Endothelial cell of umbilical vein (primary cell): Measurements from ENCODE around the gene HBE1. TPM values are rescaled to one million over a fixed set of nuclear protein-coding genes. Genes with fewer than 3 reads are reported as not detected.
A peak's percentile ranks its signal among the peaks of the same experiment; 100 is the strongest.
"Not testable (repeated sequence)": the region's sequence is repeated elsewhere in the genome, so short reads cannot be mapped to it uniquely, and the experiment has no call there.

Experiments used
- BruUV-seq: library from RNA; stranded (reverse); fragments of 400-500 nt; replicated peaks from 2 replicates; lab custom pipeline; 2021; lab: Mats Ljungman, UMichigan
- CTCF ChIA-PET: fragments of 300-600, 350-600 bp; sonication (Branson Sonifier 250); formaldehyde crosslinking; loops from one replicate; lab custom pipeline; 2021; ENCODE audit warnings: antibody characterized with exemption, inconsistent platforms; lab: Charles Lee
- POLR2A ChIA-PET: fragments of 300-600, 350-600 bp; sonication (Branson Sonifier 250); formaldehyde crosslinking; loops from one replicate; lab custom pipeline; 2021; ENCODE audit warnings: antibody characterized with exemption, inconsistent platforms; lab: Charles Lee
- DNase-seq: peaks from one replicate; pipeline ENCODE4 v3.0.0-alpha.2; 2011; ENCODE audit warnings: low read depth, low spot score
- FAIRE-seq: peaks from 2 replicates; lab custom pipeline; 2011; peaks lifted over from hg19 to GRCh38; lab: Jason Lieb, UNC
- H2AFZ ChIP-seq: 2 replicates; pipeline ENCODE4 v1.6.0; 2012; ENCODE audit warnings: low read depth, low read length, control low read depth, inconsistent platforms
- H3K27ac ChIP-seq: 2 replicates; pipeline ENCODE4 v1.5.1; 2011; ENCODE audit warnings: low read depth, mild to moderate bottlenecking, control low read depth, low read length, moderate library complexity; ENCODE audit not compliant: insufficient read depth
- H3K27me3 ChIP-seq, 2 experiments: 2 replicates each; pipeline versions ENCODE4 v1.6.0 to v1.6.1; 2011; ENCODE audit warnings: low read length in 2 of 2, mixed read lengths in 1 of 2; ENCODE audit not compliant: control insufficient read depth in 2 of 2, insufficient read depth in 2 of 2
- H3K36me3 ChIP-seq, 2 experiments: 2 replicates in 1 of 2; 3 replicates in 1 of 2; pipeline ENCODE4 v1.5.1; 2011; ENCODE audit warnings: low read length in 2 of 2, mild to moderate bottlenecking in 1 of 2, moderate library complexity in 1 of 2; ENCODE audit not compliant: control insufficient read depth in 2 of 2, insufficient read depth in 2 of 2; ENCODE audit errors: extremely low read depth in 1 of 2
- H3K4me1 ChIP-seq: 3 replicates; pipeline ENCODE4 v1.5.1; 2011; ENCODE audit warnings: mild to moderate bottlenecking, low read length; ENCODE audit not compliant: control insufficient read depth, insufficient read depth; ENCODE audit errors: extremely low read depth
- H3K4me2 ChIP-seq: 2 replicates; pipeline ENCODE4 v1.6.1; 2011; ENCODE audit warnings: low read length, control low read depth, mixed read lengths; ENCODE audit not compliant: insufficient read depth
- H3K4me3 ChIP-seq, 3 experiments: fragments of 200-600 bp in 1 of 3; sonication (generic), shearing (Covaris generic) in 1 of 3; replicated peaks in 1 of 3; 2 replicates each; pipeline ENCODE4 v1.5.1; 2011 to 2016; ENCODE audit warnings: control low read depth in 3 of 3, low read length in 3 of 3, mild to moderate bottlenecking in 2 of 3, inconsistent platforms in 1 of 3, low read depth in 1 of 3, moderate library complexity in 1 of 3; ENCODE audit not compliant: insufficient read depth in 1 of 3
- H3K79me2 ChIP-seq: 2 replicates; pipeline ENCODE4 v1.6.0; 2012; ENCODE audit warnings: low read length, inconsistent platforms; ENCODE audit not compliant: control insufficient read depth, insufficient read depth
- H3K9ac ChIP-seq: replicated peaks from 2 replicates; pipeline ENCODE3; 2011; ENCODE audit warnings: low read length, control low read depth; ENCODE audit not compliant: insufficient read depth; ENCODE audit errors: extremely low read depth
- H3K9me1 ChIP-seq: replicated peaks from 3 replicates; pipeline ENCODE4 v1.6.0; 2011; ENCODE audit warnings: mild to moderate bottlenecking, low read length; ENCODE audit not compliant: control insufficient read depth, insufficient read depth; ENCODE audit errors: extremely low read depth
- H3K9me3 ChIP-seq: replicated peaks from 2 replicates; pipeline ENCODE4 v1.5.1; 2012; ENCODE audit warnings: low read length, inconsistent platforms; ENCODE audit not compliant: control insufficient read depth, insufficient read depth
- H4K20me1 ChIP-seq: replicated peaks from 2 replicates; pipeline ENCODE3; 2011; ENCODE audit warnings: mild to moderate bottlenecking, low read length; ENCODE audit not compliant: control insufficient read depth, insufficient read depth; ENCODE audit errors: extremely low read depth
- CTCF ChIP-seq, 2 donors: IDR thresholded peaks; 1 replicate in 1 of 2; 2 replicates in 1 of 2; pipeline ENCODE4 v1.5.1; 2011; ENCODE audit warnings: low read length in 2 of 2, mild to moderate bottlenecking in 2 of 2, moderate library complexity in 2 of 2, control low read depth in 1 of 2, inconsistent platforms in 1 of 2, low read depth in 1 of 2; ENCODE audit not compliant: insufficient read depth in 1 of 2; ENCODE audit errors: extremely low read depth in 1 of 2
- EZH2 ChIP-seq: IDR thresholded peaks from 2 replicates; pipeline ENCODE4 v1.6.1; 2012; ENCODE audit warnings: borderline replicate concordance, low read depth, mild to moderate bottlenecking, moderate library complexity, low read length, inconsistent platforms; ENCODE audit not compliant: severe bottlenecking
- FOS ChIP-seq: IDR thresholded peaks from 2 replicates; pipeline ENCODE4 v1.6.1; 2011; ENCODE audit warnings: mild to moderate bottlenecking, low read length, moderate library complexity, borderline replicate concordance; ENCODE audit not compliant: insufficient read depth
- GATA2 ChIP-seq: IDR thresholded peaks from 2 replicates; pipeline ENCODE4 v1.7.0; 2011; ENCODE audit warnings: low read depth, mild to moderate bottlenecking, moderate library complexity, mixed read lengths, low read length; ENCODE audit not compliant: insufficient read length, insufficient read depth
- JUN ChIP-seq: IDR thresholded peaks from 2 replicates; pipeline ENCODE4 v1.6.1; 2011; ENCODE audit warnings: borderline replicate concordance, low read depth; ENCODE audit not compliant: insufficient read length, insufficient read depth
- MAX ChIP-seq: IDR thresholded peaks from 2 replicates; pipeline ENCODE4 v1.6.1; 2011; ENCODE audit not compliant: insufficient read depth, insufficient read length
- MYC ChIP-seq: IDR thresholded peaks from one replicate; pipeline ENCODE4 v1.6.1; 2011; ENCODE audit warnings: mild to moderate bottlenecking, low read depth, low read length
- POLR2A ChIP-seq: IDR thresholded peaks from 2 replicates; pipeline ENCODE4 v1.6.1; 2012; ENCODE audit warnings: low read depth, mild to moderate bottlenecking, control low read depth, low read length
- POLR2AphosphoS5 ChIP-seq: IDR thresholded peaks from 2 replicates; pipeline ENCODE4 v1.6.1; 2012; ENCODE audit warnings: low read depth, mild to moderate bottlenecking, control low read depth, low read length, moderate library complexity; ENCODE audit not compliant: insufficient read depth
- dilution Hi-C: fragments of 300-500 bp; cut with MboI; formaldehyde crosslinking; loops from one replicate; pipeline ENCODE4 v1.15.0; 2019; ENCODE audit warnings: low sequenced_read_pairs; ENCODE audit not compliant: extremely low pct_ligation_motif_present
- intact Hi-C: fragments of 100-400 bp; cut with micrococcal nuclease; formaldehyde crosslinking; loops from one replicate; pipeline ENCODE4 v1.10.0; 2022
- polyA plus RNA-seq, 4 experiments: library from polyadenylated mRNA; depleted of rRNA in 3 of 4; stranded (reverse) in 3 of 4; unstranded in 1 of 4; fragments of >200 nt; gene quantifications; 2 replicates each; pipeline versions ENCODE4 v1.2.1 to v1.2.3, GENCODE V29; 2011 to 2012; ENCODE audit warnings: missing spikeins in 1 of 4
- total RNA-seq: library from RNA; stranded (reverse); gene quantifications from 2 replicates; pipeline ENCODE4 v1.2.3, GENCODE V29; 2021

HBE1 gene
- total and polyA plus RNA-seq, 2 donors (not counting 3 experiments of a cell fraction or from before 2014, with no cell fraction given) = 0.37 TPM; not detected in 1

GRCh38 chr11:5297721-5298323, 28.1 kb upstream of the HBE1 start:
- Histone ChIP-seq H3K36me3 (no peaks in the 10 kb centered on the region), H3K9me1 (no peaks in the 10 kb centered on the region), H3K4me2 (no peak overlapping the region), H2AFZ (peak overlapping the region; percentile 53), H3K4me3 (no peak overlapping the region), H4K20me1 (no peaks in the 10 kb centered on the region), H3K9me3 (no peaks in the 10 kb centered on the region), H3K4me1 (no peaks in the 10 kb centered on the region), H3K27me3 (no peaks in the 10 kb centered on the region), H3K9ac (no peak overlapping the region), H3K79me2 (no peaks in the 10 kb centered on the region), H3K27ac (no peak overlapping the region)
- POLR2A ChIA-PET = no interaction called here
- DNase-seq = no peak
- no TSS peak for BruUV-seq
- intact Hi-C loops = loop anchor here (2.0 kb wide), 1 partner anchor 31 kb away; no protein-coding TSS in a partner anchor
- TF ChIP-seq FOS (no peak), GATA2 (no peak), CTCF (IDR thresholded peaks at IDR 0.05; ENCODE audit: extremely low read depth in 1 of 2, insufficient read depth in 1 of 2, low read depth in 1 of 2, low read length in 2 of 2) (no peak), MYC (no peak), MAX (no peak), EZH2 (no peak), POLR2A (no peak), POLR2AphosphoS5 (no peak), JUN (no peak)
- no peak for FAIRE-seq
- CTCF ChIA-PET = interaction anchor here (1.0 to 1.9 kb wide), 2 partner anchors 8 to 17 kb away, joined by 4 to 5 read pairs; no protein-coding TSS in a partner anchor
- dilution Hi-C loops = no loop called here

GRCh38 chr11:5294342-5294995, 24.7 kb upstream of the HBE1 start:
- BruUV-seq, H3K4me1 ChIP-seq, H3K4me2 ChIP-seq, H3K9me3 ChIP-seq, H3K27ac ChIP-seq, H3K36me3 ChIP-seq, DNase-seq, H3K79me2 ChIP-seq, H2AFZ ChIP-seq, H4K20me1 ChIP-seq, H3K4me3 ChIP-seq, POLR2A ChIA-PET, CTCF ChIA-PET, H3K9ac ChIP-seq, H3K27me3 ChIP-seq, FAIRE-seq, H3K9me1 ChIP-seq, dilution Hi-C loops: not testable (repeated sequence)
- intact Hi-C loops = loop anchor here (5.0 kb wide), 1 partner anchor 88 kb away; the partner anchor contains the start of gene OR51M1
